Neural cell (in vitro differentiated cells): ENCODE results near the gene GPR15LG. TPM values are rescaled to one million over a fixed set of nuclear protein-coding genes. Genes with fewer than 3 reads are reported as not detected.

Source experiments
- H2AFZ ChIP-seq: fragments of 200-600, 300-800 bp; sonication (generic), shearing (Covaris generic); 2 replicates; pipeline ENCODE4 v1.6.0; 2014; ENCODE audit warnings: low read depth, mild to moderate bottlenecking, antibody characterized with exemption, low read length, moderate library complexity
- H3F3A ChIP-seq: fragments of 200-600 bp; shearing (Covaris generic); 2 replicates; pipeline ENCODE4 v1.6.1; 2016; ENCODE audit warnings: mild to moderate bottlenecking, moderate library complexity, mixed read lengths, antibody characterized with exemption, low read length; ENCODE audit not compliant: insufficient read depth, poor library complexity, severe bottlenecking
- H3K27ac ChIP-seq: fragments of 200-600, 300-800 bp; sonication (generic), shearing (Covaris generic); 2 replicates; pipeline ENCODE4 v1.5.1; 2014; ENCODE audit warnings: mild to moderate bottlenecking, low read length, moderate library complexity
- H3K27me3 ChIP-seq: fragments of 300-800, 200-600 bp; sonication (generic), shearing (Covaris generic); 2 replicates; pipeline ENCODE4 v1.6.0; 2014; ENCODE audit warnings: mild to moderate bottlenecking, low read depth, low read length, moderate library complexity; ENCODE audit not compliant: insufficient read depth
- H3K36me3 ChIP-seq: fragments of 300-800, 200-600 bp; sonication (generic), shearing (Covaris generic); 2 replicates; pipeline ENCODE4 v1.5.1; 2014; ENCODE audit warnings: mild to moderate bottlenecking, antibody characterized with exemption, low read length, moderate library complexity; ENCODE audit not compliant: insufficient read depth
- H3K4me2 ChIP-seq: fragments of 300-800, 200-600 bp; sonication (generic), shearing (Covaris generic); 2 replicates; pipeline ENCODE4 v1.6.0; 2014; ENCODE audit warnings: mild to moderate bottlenecking, low read length
- H3K4me3 ChIP-seq: fragments of 300-800, 200-600 bp; sonication (generic), shearing (Covaris generic); 2 replicates; pipeline ENCODE4 v1.5.1; 2014; ENCODE audit warnings: mild to moderate bottlenecking, low read length, moderate library complexity
- H3K79me2 ChIP-seq: fragments of 200-600 bp; shearing (Covaris generic); replicated peaks from 2 replicates; pipeline ENCODE4 v1.6.0; 2014; ENCODE audit warnings: mild to moderate bottlenecking, low read length, moderate library complexity; ENCODE audit not compliant: insufficient read depth
- H3K9ac ChIP-seq: fragments of 300-800, 200-600 bp; sonication (generic), shearing (Covaris generic); 2 replicates; pipeline ENCODE4 v1.6.1; 2016; ENCODE audit warnings: mild to moderate bottlenecking, low read length, mixed read lengths
- H3K9me2 ChIP-seq: fragments of 200-600 bp; shearing (Covaris generic); 2 replicates; pipeline ENCODE4 v1.6.1; 2016; ENCODE audit warnings: mild to moderate bottlenecking, low read length, mixed read lengths; ENCODE audit not compliant: insufficient read depth
- H3K9me3 ChIP-seq: fragments of 200-600, 300-800 bp; sonication (generic), shearing (Covaris generic); 2 replicates; pipeline ENCODE4 v1.6.1; 2016; ENCODE audit warnings: mild to moderate bottlenecking, mixed run types, low read length, moderate library complexity, mixed read lengths
- H4K20me1 ChIP-seq: fragments of 200-600 bp; shearing (Covaris generic); 2 replicates; pipeline ENCODE4 v1.6.1; 2016; ENCODE audit warnings: mild to moderate bottlenecking, mixed run types; ENCODE audit not compliant: insufficient read depth
- EP300 ChIP-seq: fragments of 450-650 bp; conservative IDR thresholded peaks from 2 replicates; pipeline ENCODE4 v1.6.1; 2014; ENCODE audit warnings: antibody characterized with exemption, mild to moderate bottlenecking, moderate library complexity; ENCODE audit not compliant: poor library complexity, severe bottlenecking
- EZH2 ChIP-seq: fragments of 200-600, 300-800 bp; shearing (Covaris generic), sonication (generic); IDR thresholded peaks from 2 replicates; pipeline ENCODE4 v1.6.1; 2014; ENCODE audit warnings: antibody characterized with exemption, low read length, borderline replicate concordance, mild to moderate bottlenecking; ENCODE audit not compliant: insufficient read depth, poor library complexity, severe bottlenecking
- MXI1 ChIP-seq: fragments of 450-650 bp; conservative IDR thresholded peaks from 2 replicates; pipeline ENCODE4 v1.6.1; 2014; ENCODE audit warnings: antibody characterized with exemption, mild to moderate bottlenecking; ENCODE audit not compliant: poor library complexity, severe bottlenecking
- POLR2AphosphoS5 ChIP-seq: IDR thresholded peaks from 2 replicates; pipeline ENCODE4 v1.6.1; 2012
- REST ChIP-seq: IDR thresholded peaks from 2 replicates; pipeline ENCODE4 v1.6.1; 2012; ENCODE audit warnings: borderline replicate concordance
- TAF1 ChIP-seq: IDR thresholded peaks from 2 replicates; pipeline ENCODE4 v1.6.1; 2012; ENCODE audit warnings: low read depth
- polyA plus RNA-seq: library from polyadenylated mRNA; depleted of rRNA; stranded (reverse); fragments of >200 nt; gene quantifications from 2 replicates; pipeline ENCODE4 v1.2.3, GENCODE V29; 2014

Gene GPR15LG
- polyA plus RNA-seq, 1 donor from 2014 or later: not detected

- Histone ChIP-seq H3F3A (no peaks in the 10 kb centered on the region), H3K9ac (peak overlapping the region; percentile 55), H3K36me3 (no peaks in the 10 kb centered on the region), H3K79me2 (no peaks in the 10 kb centered on the region), H3K9me3 (no peaks in the 10 kb centered on the region), H4K20me1 (no peaks in the 10 kb centered on the region), H2AFZ (no peak overlapping the region), H3K4me2 (peak overlapping the region; percentile 48), H3K27ac (no peak overlapping the region), H3K27me3 (peaks cover 30% of the 10 kb centered on the region), H3K9me2 (no peaks in the 10 kb centered on the region), H3K4me3 (peak overlapping the region; percentile 69)
- TF ChIP-seq REST: no peak
- no peak for TF ChIP-seq POLR2AphosphoS5
- no peak for TF ChIP-seq TAF1
Measured at GRCh38 chr10:84193846-84194423, 20.3 kb downstream of the GPR15LG start.

GRCh38 chr10:84194424-84195043 is 20.9 kb downstream of the GPR15LG start, which contains the start of gene CDHR1:
TSS of gene CDHR1 (plus strand) at chr10:84194537. CDS start at chr10:84194761, 224 bp downstream.
- no peak within 1 kb of the TSS for H2AFZ ChIP-seq
- H3F3A ChIP-seq: no peaks in the 10 kb centered on the region
- H3K27me3 ChIP-seq: peaks cover 30% of the 10 kb centered on the region
- no peak within 1 kb of the TSS for H3K27ac ChIP-seq
- TF ChIP-seq EP300 (no peak), REST (no peak), MXI1 (peak; percentile 30), TAF1 (no peak), EZH2 (no peak)
- no peaks in the 10 kb centered on the region for H4K20me1 ChIP-seq
- no peaks in the 10 kb centered on the region for H3K36me3 ChIP-seq
- peak within 1 kb of the TSS; percentile 48 for H3K4me2 ChIP-seq
- H3K4me3 ChIP-seq: peak within 1 kb of the TSS; percentile 69
- H3K79me2 ChIP-seq: no peaks in the 10 kb centered on the region
- H3K9ac ChIP-seq: peak within 1 kb of the TSS; percentile 55
- no peaks in the 10 kb centered on the region for H3K9me2 ChIP-seq
- H3K9me3 ChIP-seq: no peaks in the 10 kb centered on the region
